Activated naive CD4-positive, alpha-beta T cell (primary cell): ENCODE results near the gene HELZ2.
"Not testable (repeated sequence)": the region's sequence is repeated elsewhere in the genome, so short reads cannot be mapped to it uniquely, and the experiment has no call there.

ENCODE experiments used
- DNase-seq, 4 experiments: peaks; one replicate each; lab custom pipeline; 2025; lab: John Stamatoyannopoulos, UW

Gene HELZ2

GRCh38 chr20:63565699-63566335 is 8.2 kb downstream of the HELZ2 start:
- DNase-seq = no peak

- no peak for DNase-seq
Observed at GRCh38 chr20:63565021-63565698, 8.9 kb downstream of the HELZ2 start.

- no peak for DNase-seq
Observed at GRCh38 chr20:63564036-63564810, 9.8 kb downstream of the HELZ2 start.

GRCh38 chr20:63563225-63563935 is 10.7 kb downstream of the HELZ2 start:
- no peak for DNase-seq

DNA sequence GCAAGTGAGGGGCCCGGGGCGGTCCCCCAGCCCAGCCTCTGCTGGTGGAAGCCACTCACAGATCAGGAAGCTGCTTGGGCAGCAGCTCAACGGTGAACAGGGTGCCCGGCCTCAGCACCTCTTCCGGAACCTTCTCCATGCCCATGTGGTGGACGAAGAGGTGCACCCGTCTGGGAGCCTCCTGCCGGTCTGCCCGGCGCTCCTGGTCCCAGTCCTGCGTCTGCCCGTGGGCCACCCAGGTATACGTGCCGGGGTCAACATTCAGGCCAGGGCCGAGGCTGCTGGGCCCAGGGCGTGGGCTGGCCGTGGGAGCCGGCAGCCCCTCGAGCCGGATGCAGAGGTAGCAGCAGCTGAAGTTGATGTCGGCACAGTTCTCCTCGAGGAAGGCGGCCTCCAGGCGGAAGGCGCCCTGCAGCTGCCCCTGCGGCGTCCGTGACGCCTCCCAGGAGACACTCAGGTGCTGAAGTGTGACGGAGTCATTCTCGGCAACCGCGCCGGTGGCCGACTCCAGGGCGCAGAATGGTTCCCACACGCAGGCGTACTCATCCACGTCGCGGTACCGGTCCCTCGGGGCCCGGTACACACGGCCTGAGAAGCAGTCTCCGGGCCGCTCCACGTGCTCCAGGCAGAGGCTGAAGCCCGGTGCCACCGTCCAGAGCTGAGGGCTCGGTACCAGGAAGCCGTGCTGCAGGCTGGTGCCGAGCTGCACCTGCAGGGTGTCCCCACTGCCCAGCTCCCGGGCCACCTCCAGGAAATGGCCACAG is 11.4 kb downstream of the HELZ2 start:
- DNase-seq = no peak

DNA sequence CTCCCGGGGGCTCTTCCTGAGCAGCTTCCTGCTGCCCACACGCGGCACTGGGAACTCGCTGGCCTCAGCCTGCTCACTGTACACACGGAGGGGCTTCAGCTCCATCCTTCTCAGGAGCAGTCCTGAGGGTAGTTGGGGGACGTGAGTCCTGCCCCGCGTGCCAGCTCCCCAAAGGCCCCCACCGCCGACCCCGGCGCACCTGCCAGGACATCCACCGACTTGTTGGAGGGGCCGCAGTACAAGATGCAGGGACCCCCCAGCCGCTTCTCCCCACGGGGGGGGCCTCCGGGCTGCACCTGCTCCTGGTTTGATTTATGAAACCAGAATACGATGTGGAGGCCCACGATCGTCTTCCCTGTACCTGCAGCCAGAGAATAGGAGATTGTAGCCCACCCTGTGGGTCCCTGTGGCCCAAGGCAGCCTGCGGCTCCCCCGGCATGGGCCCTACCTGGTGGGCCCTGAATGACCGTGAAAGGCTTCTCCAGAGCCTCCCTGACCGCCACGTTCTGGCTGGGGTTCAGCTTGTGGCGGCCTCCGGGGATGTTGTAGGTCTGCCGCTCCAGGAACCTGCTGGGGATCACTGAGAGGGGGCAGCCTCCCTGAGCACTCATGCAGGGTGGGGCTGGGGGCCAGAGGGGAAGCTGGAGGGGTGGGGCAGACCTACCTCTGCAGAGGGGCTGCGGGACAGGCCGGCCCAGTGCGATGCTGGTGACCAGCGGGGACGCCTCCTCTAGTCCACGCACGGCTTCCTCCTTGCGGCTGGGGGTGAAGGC is 12.2 kb downstream of the HELZ2 start:
- no peak for DNase-seq

DNA sequence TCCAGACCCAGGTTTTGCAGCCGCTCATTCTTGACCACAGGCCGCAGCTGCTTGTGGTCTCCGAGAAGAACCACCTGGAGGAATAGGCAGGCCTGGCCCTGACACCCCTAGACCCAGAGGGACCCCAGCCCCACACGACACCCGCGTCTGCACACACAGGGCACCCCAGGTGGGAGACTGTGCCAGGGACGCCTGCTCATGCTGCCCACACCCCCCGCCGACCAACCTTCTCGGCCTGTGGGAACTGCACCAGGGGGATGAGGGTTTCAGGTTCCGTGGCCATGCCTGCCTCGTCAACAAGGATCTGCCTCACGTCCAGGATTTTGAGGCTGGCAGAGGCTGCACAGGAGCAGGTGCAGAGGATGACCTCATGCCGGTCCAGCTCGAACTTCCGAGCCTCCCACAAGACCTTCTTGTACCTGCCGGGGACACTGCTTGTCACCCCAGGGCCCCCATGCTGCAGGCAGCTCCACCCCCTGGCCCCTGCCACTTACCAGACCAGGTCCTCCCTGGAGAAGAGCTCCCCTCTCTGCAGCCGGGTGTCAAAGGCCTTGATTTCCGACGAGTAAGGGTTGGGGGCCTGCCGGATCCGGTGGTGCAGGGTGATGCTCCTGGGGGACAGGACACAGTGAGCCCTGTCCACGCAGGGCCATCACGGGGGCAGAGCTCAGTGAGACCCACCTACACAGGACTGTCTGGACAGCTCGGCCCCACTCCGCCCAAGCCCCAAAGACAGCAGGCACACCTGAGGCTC is 13.0 kb downstream of the HELZ2 start:
- no peak for DNase-seq

DNA sequence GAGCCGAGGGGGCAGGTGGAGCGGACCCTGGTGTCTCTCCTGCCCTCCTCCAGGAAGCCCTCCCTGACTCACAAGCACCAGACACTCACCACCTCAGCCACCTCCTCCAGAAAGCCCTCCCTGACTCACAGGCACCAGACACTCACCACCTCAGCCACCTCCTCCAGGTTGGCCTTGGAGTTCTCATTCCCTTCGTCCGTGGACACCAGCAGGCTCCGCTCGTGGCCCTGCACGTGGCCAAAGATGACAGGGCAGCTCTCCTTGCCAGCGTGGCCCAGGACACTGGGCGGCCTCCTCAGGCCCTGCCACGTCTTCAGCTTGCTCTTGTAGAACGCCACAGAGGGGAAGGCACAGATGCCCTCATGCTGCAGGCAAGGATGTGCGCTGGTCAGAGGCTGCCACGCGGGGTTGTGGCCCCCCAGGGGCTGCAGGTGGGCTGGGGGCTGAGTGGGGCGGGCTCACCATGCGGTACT is 13.7 kb downstream of the HELZ2 start:
- DNase-seq = no peak

DNA sequence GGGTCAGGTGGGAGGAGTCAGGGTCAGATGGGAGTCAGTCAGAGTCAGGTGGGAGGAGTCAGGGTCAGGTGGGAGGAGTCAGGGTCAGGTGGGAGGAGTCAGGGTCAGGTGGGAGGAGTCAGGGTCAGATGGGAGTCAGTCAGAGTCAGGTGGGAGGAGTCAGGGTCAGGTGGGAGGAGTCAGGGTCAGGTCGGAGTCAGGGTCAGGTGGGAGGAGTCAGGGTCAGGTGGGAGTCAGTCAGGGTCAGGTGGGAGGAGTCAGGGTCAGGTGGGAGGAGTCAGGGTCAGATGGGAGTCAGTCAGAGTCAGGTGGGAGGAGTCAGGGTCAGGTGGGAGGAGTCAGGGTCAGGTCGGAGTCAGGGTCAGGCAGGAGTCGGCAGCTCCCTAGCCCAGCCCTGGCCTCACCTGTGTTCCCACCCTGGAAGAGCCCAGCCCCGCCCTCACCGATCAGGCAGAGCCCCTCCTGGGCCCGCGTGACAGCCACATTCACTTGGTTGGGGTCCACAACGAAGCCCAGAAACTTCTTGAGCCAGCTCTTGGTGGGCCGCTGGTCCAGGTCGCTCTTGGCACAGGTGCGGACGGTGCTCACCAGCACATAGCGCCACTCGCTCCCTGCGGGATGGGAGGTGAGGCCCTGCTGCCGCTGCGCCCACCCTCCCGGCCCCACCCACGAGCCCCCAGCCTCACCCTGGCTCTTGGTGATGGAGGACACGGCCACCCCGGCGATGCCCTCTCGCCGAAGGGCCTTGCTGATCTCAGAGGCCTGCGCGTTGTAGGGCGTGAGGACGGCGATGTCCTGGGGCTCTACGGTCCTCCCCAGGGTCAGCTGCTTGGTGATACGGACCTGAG is 14.3 kb downstream of the HELZ2 start:
- DNase-seq = not testable (repeated sequence)

- DNase-seq = no peak
Observed at GRCh38 chr20:63558804-63559484, 15.1 kb downstream of the HELZ2 start.

DNA sequence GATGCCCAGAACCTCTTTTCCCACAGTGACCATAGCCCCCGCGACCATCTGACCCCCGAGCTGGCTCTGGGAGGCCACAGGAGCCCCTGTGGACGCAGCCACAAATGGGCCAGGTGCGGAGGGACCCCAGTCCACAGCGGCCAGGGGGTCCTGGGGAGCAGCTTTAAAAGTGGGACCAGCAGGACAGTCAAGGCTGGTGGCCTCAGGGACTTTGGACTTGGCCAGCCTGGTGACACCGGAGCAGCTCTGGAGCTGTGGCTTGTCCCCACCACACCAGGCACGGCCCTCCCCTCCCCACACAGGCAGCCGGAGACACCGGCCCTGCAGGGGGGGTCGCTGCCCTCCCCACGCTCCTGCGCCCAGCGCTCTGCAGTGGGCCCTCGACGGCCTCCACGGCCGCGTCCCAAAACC is 16.6 kb downstream of the HELZ2 start:
- DNase-seq = no peak

- no peak for DNase-seq
Observed at GRCh38 chr20:63556873-63557478, 17.1 kb downstream of the HELZ2 start.

DNA sequence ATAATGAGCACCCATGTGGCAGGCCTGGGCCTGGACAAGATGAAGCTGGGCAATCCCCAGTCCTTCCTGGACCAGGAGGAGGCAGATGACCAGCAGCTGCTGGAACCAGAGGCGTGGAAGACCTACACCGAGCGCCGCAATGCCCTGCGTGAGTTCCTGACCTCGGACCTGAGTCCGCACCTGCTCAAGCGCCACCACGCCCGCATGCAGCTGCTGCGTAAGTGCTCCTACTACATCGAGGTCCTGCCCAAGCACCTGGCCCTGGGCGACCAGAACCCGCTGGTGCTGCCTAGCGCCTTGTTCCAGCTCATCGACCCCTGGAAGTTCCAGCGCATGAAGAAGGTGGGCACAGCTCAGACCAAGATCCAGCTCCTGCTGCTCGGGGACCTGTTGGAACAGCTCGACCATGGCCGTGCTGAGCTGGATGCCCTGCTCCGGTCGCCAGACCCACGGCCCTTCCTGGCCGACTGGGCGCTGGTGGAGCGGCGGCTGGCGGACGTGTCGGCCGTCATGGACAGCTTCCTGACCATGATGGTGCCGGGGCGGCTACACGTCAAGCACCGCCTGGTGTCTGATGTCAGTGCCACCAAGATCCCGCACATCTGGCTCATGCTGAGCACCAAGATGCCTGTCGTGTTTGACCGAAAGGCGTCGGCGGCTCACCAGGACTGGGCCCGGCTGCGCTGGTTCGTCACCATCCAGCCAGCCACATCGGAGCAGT is 18.2 kb downstream of the HELZ2 start:
- DNase-seq = no peak

- peak in 1 of 4 experiments; percentile 29 for DNase-seq
Observed at GRCh38 chr20:63554361-63555278, 19.4 kb downstream of the HELZ2 start.

DNA sequence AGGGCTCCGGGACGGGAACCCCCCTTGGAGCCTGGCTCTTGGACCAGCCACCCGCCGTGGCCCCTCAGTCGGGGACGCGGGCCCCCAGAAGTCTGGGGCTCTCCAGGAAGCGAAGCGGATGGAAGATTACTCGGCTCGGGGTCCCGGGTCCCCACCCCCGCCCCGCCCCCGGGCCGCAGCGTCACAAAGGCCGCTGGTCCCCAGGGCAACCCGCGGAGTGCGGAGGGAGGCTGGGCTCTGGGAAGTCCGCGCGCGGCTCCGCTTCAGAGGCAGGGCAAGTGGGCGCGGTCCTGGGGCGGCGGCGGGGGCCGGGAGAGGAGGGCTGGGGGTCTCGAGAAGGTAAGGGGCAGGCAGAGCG is 20.1 kb downstream of the HELZ2 start, which contains the start of gene FNDC11:
TSS of gene FNDC11 (plus strand) at position 227 of the 358 bp plus-strand sequence. CDS start 1,505 bp downstream, outside the sequence.
- peak in 1 of 4 experiments; percentile 54 for DNase-seq
